ENCODE measurements around the gene NFAM1. TPM values are rescaled to one million over a fixed set of nuclear protein-coding genes. Genes with fewer than 3 reads are reported as not detected.

NFAM1 gene
- polyA plus RNA-seq, 3 donors, result 0.72 to 0.96 (median 0.75) TPM

DNA sequence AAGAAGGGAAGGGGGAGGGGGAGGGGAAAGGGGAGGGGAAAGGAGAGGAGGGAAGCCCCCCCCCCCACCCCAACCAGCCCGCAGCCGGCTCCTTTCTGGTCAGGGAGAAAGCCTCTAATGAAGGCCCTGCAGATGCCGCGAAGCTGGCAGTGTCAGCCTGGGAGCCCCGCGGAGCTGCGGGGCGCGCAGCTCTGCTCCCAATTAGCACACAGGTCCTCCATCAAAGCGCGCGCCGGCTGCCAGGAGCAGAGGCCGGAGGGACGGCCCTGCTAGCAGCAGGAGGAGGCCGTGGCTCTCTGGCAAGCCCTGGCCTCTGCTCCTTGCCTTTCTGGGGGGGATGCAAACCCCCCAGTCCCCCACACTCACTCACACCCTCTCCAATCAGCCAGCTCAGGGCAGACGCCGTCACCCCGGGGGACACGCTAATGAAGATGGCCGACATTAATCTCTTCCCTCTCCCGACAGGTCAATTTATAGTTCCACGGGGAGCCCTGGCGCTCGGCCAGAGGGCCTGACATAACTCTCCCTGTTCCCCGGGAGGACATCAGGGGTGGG lies 91.3 kb downstream of the NFAM1 start:
- DNase-seq (ENCODE audit: low read depth in 3 of 3, low spot score in 2 of 3), result no peak

DNA sequence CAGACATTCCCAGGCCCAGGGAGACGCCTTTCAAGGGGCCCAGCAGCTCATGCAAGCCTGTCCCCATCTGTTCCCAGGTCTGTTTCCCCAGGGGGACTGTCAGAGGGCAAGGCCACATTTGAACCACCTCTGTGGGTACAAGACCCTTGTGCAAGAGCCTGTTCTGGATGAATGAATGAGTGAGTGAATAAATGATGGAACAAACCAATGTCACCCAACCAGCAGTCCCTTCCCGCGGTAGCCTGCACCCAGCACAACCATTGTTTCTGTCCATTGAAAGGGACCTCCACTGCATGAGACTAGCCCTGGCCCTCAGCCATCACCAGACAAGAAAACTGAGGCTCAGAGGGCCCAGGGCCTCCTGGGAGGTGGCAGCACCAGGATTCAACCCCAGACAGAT lies 92.1 kb downstream of the NFAM1 start:
- no peak for DNase-seq (ENCODE audit: low read depth in 3 of 3, low spot score in 2 of 3)

DNA sequence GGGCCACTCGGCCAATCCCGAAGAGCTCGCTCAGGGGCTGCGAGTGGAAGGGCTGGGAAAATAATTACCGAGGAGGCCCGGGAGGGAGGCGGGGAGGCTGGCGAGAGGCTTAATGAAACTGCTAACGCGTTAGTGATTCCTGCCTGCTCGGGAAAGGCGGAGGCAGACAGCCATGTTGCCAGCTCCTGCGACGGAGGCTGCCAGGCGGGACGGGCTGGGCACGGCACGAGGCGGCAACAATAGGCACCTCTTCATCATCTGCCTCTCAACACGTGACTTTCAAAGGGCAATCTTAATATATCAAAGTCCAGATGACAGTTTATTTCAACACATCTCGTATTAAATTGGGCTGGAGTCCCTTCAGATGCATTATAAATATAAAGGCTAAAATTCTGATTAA lies 93.7 kb downstream of the NFAM1 start:
- no peak for DNase-seq (ENCODE audit: low read depth in 3 of 3, low spot score in 2 of 3)

DNA sequence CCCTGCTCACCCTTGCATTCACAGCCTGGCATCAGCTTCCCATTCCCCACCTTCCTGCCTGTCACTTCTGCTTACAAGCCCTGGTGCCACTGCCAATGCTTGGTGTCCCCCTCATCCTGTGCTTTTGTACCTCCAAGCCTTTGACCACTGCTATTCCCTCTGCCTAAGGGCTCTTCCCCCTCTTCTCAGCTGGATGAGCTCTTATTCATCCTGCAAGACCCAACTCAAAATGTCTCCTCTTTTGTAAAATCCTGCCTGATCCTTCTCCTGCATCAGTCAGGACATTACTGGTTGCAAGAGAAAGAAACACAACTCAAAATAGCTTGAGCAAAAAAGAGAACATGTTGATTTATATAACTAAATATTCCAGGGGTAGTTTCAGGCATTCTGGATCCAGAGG lies 94.8 kb downstream of the NFAM1 start:
- no peak for DNase-seq (ENCODE audit: low read depth in 3 of 3, low spot score in 2 of 3)

DNA sequence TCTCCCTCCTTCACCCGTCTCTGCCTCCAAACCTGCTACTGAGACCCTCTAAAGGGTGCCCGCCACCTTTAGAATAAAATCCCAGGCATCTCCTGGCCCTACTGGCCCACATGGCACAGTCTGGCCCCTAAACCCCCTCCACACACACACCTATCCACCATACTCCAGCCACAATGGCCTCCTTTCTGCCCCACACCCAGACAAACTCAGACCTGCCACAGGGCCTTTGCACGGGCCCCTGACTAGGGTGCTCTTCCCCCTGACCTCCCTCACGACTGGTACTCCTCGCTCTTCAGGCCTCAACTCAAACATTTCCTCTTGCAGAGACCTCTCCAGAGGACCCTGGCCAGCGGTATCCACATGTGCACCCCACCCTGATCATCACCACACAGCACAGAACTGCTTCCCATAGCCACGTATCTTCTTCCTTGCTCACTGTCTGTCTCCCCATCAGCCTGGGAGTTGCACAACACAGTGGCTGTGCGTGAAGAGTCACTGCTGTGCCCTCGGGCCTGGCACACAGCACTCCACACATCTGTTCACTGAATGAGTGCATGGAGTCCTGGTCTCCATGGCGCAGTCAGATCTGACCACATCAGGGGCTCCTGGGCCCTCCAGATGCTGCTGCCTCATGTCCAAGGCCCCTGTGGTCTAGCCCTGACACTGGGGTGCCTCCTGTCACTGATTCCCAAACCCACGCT lies 95.5 kb downstream of the NFAM1 start:
- DNase-seq (ENCODE audit: low read depth in 3 of 3, low spot score in 2 of 3), result no peak

DNA sequence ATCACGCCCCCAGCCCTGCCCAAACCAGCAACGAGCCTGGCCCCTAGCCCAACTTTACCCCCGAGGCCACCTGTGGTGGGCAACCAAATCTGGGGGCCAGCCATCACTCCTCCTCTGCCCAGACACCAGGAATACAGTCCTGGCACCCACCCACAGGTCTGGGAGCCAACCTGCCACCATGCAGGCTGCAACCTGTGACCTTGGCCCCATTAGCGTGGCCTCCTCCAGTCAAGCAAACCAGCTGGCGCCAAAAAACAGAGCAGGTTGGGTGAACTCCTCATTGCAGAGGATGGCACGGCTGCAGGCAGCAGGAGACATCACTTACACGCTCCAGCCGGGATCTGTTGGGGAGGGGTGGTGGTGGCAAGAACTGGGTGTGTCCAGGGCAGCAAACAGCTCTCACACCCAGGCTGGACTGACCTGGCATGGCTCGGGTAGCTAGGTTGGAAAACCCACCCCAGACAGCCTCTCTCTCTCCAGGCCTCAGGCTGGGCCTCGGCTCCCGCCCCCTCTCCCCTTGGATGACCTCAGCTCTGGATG lies 96.3 kb downstream of the NFAM1 start:
- no peak for DNase-seq (ENCODE audit: low read depth in 3 of 3, low spot score in 2 of 3)

DNA sequence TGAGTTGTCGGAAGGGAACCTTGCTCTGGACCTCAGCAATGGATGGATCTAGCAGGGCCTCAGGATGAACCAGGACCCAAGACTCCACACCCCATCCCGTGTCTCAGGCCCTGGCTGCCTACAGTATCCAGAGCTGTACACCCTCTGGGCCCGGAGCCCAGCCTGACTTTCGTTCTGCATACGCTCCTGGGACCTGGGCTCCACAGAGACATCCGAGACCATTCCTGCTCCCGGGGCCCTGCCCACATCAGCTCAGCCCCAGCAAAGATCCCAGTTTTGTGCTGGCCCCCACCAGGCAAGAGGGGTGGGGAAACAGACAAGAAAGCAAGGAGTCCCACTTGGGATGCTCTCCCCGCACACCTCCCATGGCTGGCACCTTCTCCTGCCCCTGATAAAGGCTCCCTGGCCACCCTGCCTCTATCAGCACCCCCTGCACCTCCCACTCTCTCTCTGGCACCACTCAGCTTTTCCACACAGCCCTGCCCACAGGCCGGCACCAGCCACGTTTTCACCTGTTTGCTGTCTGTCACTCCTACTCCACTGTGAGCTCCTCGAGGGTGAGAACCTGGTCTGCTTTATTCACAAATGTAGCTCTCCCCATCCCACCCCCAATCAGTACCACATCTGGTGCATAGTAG lies 97.2 kb downstream of the NFAM1 start:
- DNase-seq (ENCODE audit: low read depth in 3 of 3, low spot score in 2 of 3), result no peak

DNA sequence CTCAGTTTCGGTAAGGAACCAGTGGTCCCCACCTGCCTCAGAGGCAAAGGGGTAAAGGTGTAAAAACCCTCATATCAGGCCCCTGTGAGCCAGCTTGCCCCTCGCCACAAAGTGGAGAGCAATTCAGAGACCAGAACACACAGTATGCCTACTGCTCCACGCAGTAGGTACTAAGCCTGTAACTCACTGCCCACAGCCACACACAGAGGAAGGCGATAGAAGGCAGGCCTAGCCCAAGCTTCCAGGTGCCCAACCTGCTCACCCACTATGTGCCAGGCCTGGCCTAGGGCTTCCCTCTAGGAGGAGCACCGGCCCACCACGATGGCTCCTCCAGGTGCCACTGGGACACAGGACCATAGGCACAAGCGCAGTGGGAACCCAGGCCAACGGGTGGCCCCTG lies 98.7 kb downstream of the NFAM1 start:
- DNase-seq (ENCODE audit: low read depth in 3 of 3, low spot score in 2 of 3), result no peak

DNA sequence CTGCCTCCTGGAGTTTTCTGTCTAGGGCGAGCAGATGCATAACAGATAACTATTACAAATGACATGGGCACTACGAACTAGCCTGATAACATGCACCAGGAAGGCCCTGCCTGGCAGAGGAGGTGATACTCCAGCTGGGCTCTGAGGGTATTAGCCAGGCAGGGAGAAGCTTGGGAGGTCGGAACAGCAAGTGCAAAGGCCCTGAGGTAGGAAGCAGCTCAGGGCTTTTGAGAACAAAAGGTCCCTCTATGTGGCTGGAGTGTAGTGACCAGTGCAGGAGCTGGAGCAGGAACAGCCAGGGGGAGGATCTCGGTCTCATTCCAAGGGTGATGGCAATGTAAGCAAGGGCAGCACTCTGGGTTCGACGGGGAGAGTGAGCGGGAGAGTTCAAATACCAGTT lies 100.1 kb downstream of the NFAM1 start:
- no peak for DNase-seq (ENCODE audit: low read depth in 3 of 3, low spot score in 2 of 3)

DNA sequence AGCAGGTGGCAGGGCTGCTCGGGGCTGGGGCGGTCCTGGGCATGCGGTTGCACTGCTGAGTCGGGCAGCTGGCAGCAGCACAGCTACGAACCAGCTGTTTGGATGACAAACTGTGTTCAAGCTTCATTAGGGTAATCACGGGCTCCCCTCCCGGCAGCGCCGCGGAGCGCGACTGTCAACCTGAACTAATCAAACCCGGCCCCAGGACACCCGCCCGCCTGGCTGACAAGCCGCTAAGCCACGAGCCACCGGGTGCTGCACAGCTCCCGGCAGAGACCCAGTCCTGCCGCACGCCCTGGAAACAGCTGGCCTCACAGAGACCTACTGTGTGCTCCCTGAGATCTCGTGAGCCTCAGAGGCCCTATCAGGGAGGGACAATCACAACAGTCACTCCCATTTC lies 101.2 kb downstream of the NFAM1 start:
- DNase-seq (ENCODE audit: low read depth in 3 of 3, low spot score in 2 of 3), result no peak

Other genes with a start within 250 kb of the NFAM1 start
- gene TCF20, start 161.8 kb downstream of the NFAM1 start, polyA plus RNA-seq (ENCODE audit: insufficient read length in 3 of 3), result 10 to 100 TPM; 26.2 to 27.0 (median 26.5) TPM
- gene RRP7A, start 87.4 kb upstream of the NFAM1 start, polyA plus RNA-seq (ENCODE audit: insufficient read length in 3 of 3), result 10 to 100 TPM; 28.1 to 34.1 (median 30.7) TPM
- 1 to 10 TPM; 5.6 to 7.8 (median 7.3) TPM for gene SERHL2, start 121.6 kb upstream of the NFAM1 start, polyA plus RNA-seq (ENCODE audit: insufficient read length in 3 of 3)
- 100 to 1,000 TPM; 122 to 125 (median 122) TPM for gene POLDIP3, start 182.5 kb upstream of the NFAM1 start, polyA plus RNA-seq (ENCODE audit: insufficient read length in 3 of 3)
- gene ATP5MGL, start 208.2 kb upstream of the NFAM1 start, polyA plus RNA-seq (ENCODE audit: insufficient read length in 3 of 3), result not detected
- gene CYB5R3, start 217.0 kb upstream of the NFAM1 start, polyA plus RNA-seq (ENCODE audit: insufficient read length in 3 of 3), result 100 to 1,000 TPM; 130 to 149 (median 146) TPM

Data from right renal cortex interstitium (tissue), 3 donors.